Right lobe of liver (tissue), 6 donors: ENCODE data around the gene OPCML. TPM values are rescaled to one million over a fixed set of nuclear protein-coding genes. Genes with fewer than 3 reads are reported as not detected.

ENCODE experiments used
- ATAC-seq, 4 donors: fragments of 200-7000 bp; cut with Tn5 transposase; one replicate each; pipeline ENCODE4 v1.9.1; 2020; ENCODE audit warnings: mild to moderate bottlenecking in 4 of 4, moderate library complexity in 4 of 4
- DNase-seq, 3 donors: peaks; one replicate each; pipeline ENCODE4 v3.0.0-alpha.2; 2020
- H3K27ac ChIP-seq, 3 donors: fragments of 200-600 bp; one replicate each; pipeline ENCODE4 v1.8.0; 2022
- H3K27me3 ChIP-seq, 2 donors: fragments of 200-600 bp; one replicate each; pipeline ENCODE4 v1.8.0; 2022
- H3K36me3 ChIP-seq, 4 donors: fragments of 200-600 bp; sonication (generic) in 1 of 4; one replicate each; pipeline versions ENCODE4 v1.5.1 to v1.8.0; 2017 to 2022; ENCODE audit warnings: control low read depth in 1 of 4
- H3K4me1 ChIP-seq, 4 donors: fragments of 200-600 bp; sonication (generic) in 1 of 4; one replicate each; pipeline versions ENCODE4 v1.5.1 to v1.8.0; 2017 to 2022; ENCODE audit warnings: control low read depth in 1 of 4
- H3K4me3 ChIP-seq, 3 donors: fragments of 200-600 bp; one replicate each; pipeline ENCODE4 v1.8.0; 2022
- H3K9me3 ChIP-seq, 4 donors: fragments of 200-600 bp; sonication (generic) in 1 of 4; one replicate each; pipeline versions ENCODE4 v1.5.1 to v1.8.0; 2017 to 2022; ENCODE audit warnings: control low read depth in 1 of 4
- POLR2A ChIP-seq: fragments of 450-650 bp; IDR thresholded peaks from one replicate; pipeline ENCODE4 v1.6.1; 2017; ENCODE audit warnings: antibody characterized with exemption, mild to moderate bottlenecking
- WGBS: methylation state at CpG from one replicate; pipeline ENCODE4 v1.1.6; 2018; ENCODE audit warnings: low coverage, low lambda C conversion rate; ENCODE audit not compliant: insufficient coverage; ENCODE audit errors: missing lambda C conversion rate; 5-methylcytosine and 5-hydroxymethylcytosine counted together
- intact Hi-C, 2 donors: fragments of 100-400 bp; cut with DNase I; formaldehyde crosslinking; loops; one replicate each; pipeline versions ENCODE4 v1.11.2 to v1.14.1; 2022
- total RNA-seq, 6 experiments: library from RNA; depleted of rRNA in 2 of 6; stranded (reverse); fragments of >200 nt in 2 of 6; fragmentation: NEBNext Ultra II Directional in 3 of 6; extraction: Animal tissue kit (Norgen Biotek cat#: 25700) in 3 of 6; gene quantifications; one replicate each; pipeline versions ENCODE4 v1.1.0 to v1.2.4, GENCODE V29; 2016 to 2023
- TF ChIP-seq, protein P1 (sequence below), 4 donors: fragments of 200-600 bp in 3 of 4; fragments of 450-650 bp in 1 of 4; IDR thresholded peaks; one replicate each; pipeline versions ENCODE4 v1.5.1 to v1.8.0; 2016 to 2022; ENCODE audit warnings: antibody characterized with exemption in 4 of 4, mild to moderate bottlenecking in 2 of 4
- donor health status: DM: no; HTN: yes; CAD: no.
- donor health status: DM: no; HTN: no; CAD: no.
- donor health status: DM: no; HTN: no; CAD: no.
- donor health status: DM: no; HTN: yes; CAD: no.
- donor health status: DM: no; HTN: yes; CAD: no.

OPCML gene
- total RNA-seq, 6 experiments from 2014 or later: 0.11 TPM; not detected in 5

DNA sequence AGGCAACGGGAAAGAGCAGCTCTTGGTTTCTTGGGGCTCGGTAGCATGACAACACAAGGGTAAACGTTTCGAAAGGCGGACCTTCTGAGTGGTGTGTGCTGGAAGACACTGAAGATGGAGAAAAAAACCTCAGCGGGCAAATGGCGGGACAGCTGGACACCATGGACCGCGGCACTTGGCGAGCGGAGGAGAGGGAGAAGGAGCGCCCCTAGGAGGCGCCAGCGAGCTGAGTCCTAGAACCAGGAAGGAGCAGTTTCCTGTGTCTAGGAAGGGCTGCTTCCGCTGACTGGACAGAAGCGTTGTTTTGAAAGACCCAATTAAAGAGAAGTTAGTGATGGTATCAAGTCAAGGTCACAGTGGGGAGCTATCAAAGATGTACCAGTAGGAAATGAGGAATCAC, 44.0 kb upstream of the OPCML start:
- 70% methylated on average over 15 of the region's 16 CpGs for WGBS
- TF ChIP-seq POLR2A: no peak
- TF ChIP-seq, protein P1, sequence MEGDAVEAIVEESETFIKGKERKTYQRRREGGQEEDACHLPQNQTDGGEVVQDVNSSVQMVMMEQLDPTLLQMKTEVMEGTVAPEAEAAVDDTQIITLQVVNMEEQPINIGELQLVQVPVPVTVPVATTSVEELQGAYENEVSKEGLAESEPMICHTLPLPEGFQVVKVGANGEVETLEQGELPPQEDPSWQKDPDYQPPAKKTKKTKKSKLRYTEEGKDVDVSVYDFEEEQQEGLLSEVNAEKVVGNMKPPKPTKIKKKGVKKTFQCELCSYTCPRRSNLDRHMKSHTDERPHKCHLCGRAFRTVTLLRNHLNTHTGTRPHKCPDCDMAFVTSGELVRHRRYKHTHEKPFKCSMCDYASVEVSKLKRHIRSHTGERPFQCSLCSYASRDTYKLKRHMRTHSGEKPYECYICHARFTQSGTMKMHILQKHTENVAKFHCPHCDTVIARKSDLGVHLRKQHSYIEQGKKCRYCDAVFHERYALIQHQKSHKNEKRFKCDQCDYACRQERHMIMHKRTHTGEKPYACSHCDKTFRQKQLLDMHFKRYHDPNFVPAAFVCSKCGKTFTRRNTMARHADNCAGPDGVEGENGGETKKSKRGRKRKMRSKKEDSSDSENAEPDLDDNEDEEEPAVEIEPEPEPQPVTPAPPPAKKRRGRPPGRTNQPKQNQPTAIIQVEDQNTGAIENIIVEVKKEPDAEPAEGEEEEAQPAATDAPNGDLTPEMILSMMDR (IDR thresholded peaks at IDR 0.05): no peak
- intact Hi-C loops: no loop called here

DNA sequence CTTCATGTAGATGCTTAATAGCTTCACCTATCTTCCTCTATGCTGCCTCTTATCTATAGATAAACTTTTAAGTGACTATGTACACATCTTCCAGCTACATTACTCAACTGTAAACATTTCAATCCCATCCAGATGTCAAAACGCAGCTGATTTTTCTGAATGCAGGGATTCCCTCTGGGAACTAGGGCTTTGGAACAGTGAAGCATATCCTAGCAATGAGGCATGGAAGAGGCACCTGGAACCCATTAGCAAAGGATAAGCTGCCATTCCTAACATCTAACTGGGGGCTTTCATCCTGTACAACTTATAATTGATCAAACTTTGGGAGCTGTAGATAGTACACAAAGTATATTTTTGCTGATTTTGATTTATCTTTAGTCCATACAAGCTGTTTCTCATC, 40.8 kb upstream of the OPCML start:
- H3K4me1 ChIP-seq: no peaks in the 10 kb centered on the region
- TF ChIP-seq, protein P1 (IDR thresholded peaks at IDR 0.05): no peak
- TF ChIP-seq POLR2A: no peak
- intact Hi-C loops: no loop called here
- DNase-seq (no peak), ATAC-seq (no peak)
- H3K27me3 ChIP-seq: no peaks in the 10 kb centered on the region
- no peaks in the 10 kb centered on the region for H3K36me3 ChIP-seq
- H3K9me3 ChIP-seq: no peaks in the 10 kb centered on the region
- WGBS: 40% methylated on average over 1 of the region's 1 CpG
- H3K4me3 ChIP-seq: no peak overlapping the region
- no peak overlapping the region for H3K27ac ChIP-seq

More for the DNA sequence above, 44.0 kb upstream of the OPCML start:
- no peak overlapping the region for H3K4me3 ChIP-seq
- H3K27me3 ChIP-seq: no peaks in the 10 kb centered on the region
- H3K27ac ChIP-seq: no peak overlapping the region
- no peaks in the 10 kb centered on the region for H3K36me3 ChIP-seq
- no peaks in the 10 kb centered on the region for H3K4me1 ChIP-seq
- H3K9me3 ChIP-seq: no peaks in the 10 kb centered on the region
- no peak for DNase-seq
- ATAC-seq: no peak

GRCh38 chr11:133570376-133570775, 38.1 kb upstream of the OPCML start:
- no peak overlapping the region for H3K27ac ChIP-seq
- H3K36me3 ChIP-seq: no peaks in the 10 kb centered on the region
- WGBS: 69% methylated on average over 4 of the region's 4 CpGs
- intact Hi-C loops: no loop called here
- no peaks in the 10 kb centered on the region for H3K4me1 ChIP-seq
- DNase-seq (no peak), ATAC-seq (no peak)
- no peaks in the 10 kb centered on the region for H3K27me3 ChIP-seq
- no peak overlapping the region for H3K4me3 ChIP-seq
- no peaks in the 10 kb centered on the region for H3K9me3 ChIP-seq
- TF ChIP-seq, protein P1 (IDR thresholded peaks at IDR 0.05): no peak
- TF ChIP-seq POLR2A: no peak

DNA sequence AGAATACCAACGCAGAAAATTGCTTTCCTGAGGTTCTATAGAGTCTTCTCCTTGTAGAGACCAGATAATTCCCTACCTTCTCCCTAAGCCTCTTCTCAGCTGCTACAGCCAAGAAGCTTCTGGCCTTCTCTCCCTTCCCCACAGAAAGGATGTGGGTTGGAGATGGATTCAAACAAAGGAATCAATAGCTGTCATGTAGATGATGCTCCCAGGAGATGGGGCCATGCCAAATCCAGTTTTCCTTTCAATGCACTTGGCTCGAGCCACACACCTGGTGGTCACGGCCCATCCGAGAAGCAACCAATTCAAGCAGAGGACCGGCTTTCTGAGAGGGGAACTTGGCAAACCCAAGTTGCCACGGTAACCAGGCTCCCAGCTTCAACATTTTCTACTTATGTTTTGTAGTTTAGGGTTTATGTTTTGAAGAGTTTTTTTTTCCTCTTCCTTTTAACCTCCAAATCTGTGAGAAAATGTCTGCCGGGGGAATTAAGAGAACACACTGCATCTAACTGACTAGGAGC, 31.3 kb upstream of the OPCML start:
- TF ChIP-seq, protein P1 (IDR thresholded peaks at IDR 0.05): no peak
- intact Hi-C loops: no loop called here
- Histone ChIP-seq H3K27ac (no peak overlapping the region), H3K4me1 (no peaks in the 10 kb centered on the region), H3K4me3 (no peak overlapping the region), H3K9me3 (no peaks in the 10 kb centered on the region), H3K27me3 (no peaks in the 10 kb centered on the region), H3K36me3 (no peaks in the 10 kb centered on the region)
- DNase-seq (no peak), ATAC-seq (no peak)
- WGBS: 76% methylated on average over 7 of the region's 7 CpGs

DNA sequence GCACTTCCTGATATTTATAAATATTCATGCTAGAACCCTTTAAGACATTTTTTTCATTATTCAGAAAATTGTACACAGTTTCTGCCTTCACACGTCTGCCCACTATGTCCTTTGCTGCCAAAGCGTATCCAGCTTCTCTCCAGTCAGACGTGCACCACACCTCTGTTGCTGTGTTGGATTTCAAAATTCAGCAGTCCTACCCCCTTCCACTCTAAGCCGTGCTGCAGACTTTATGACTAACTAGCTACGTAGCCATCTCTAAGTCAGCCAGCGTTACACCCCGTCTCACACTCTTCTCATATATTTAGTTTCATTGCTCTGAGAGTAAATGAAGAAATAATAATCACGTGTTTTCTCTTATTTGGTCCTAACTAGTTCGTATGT, 28.2 kb upstream of the OPCML start:
- intact Hi-C loops: no loop called here
- no peaks in the 10 kb centered on the region for H3K9me3 ChIP-seq
- no peaks in the 10 kb centered on the region for H3K36me3 ChIP-seq
- H3K27ac ChIP-seq: no peak overlapping the region
- DNase-seq (no peak), ATAC-seq (no peak)
- H3K4me3 ChIP-seq: no peak overlapping the region
- 63% methylated on average over 9 of the region's 9 CpGs for WGBS
- TF ChIP-seq, protein P1 (IDR thresholded peaks at IDR 0.05): no peak
- H3K27me3 ChIP-seq: no peaks in the 10 kb centered on the region
- H3K4me1 ChIP-seq: no peaks in the 10 kb centered on the region
